Measurements from ENCODE around the gene TIGAR. TPM values are rescaled to one million over a fixed set of nuclear protein-coding genes. Genes with fewer than 3 reads are reported as not detected.

Gene TIGAR
- polyA plus RNA-seq, 1 donor from 2014 or later, result 10.0 TPM

DNA sequence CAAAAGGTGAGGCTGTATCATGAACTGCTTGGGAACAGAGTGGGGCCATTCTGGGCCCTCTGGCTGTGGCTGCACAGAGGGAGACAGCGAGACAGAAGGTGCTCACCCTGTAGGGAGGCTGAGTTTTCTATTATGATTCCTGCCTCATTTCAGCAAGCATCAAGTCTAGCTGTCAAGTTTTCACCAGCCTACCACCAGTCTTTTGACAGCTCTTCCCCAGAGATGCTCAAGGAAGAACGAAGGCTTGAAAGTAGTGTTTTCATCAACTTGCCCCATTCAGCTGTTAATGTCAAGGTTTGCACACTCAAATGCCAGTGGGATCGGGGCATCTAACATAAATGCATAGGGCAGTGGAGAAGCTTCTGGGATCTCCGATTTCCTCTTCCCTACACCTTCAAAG lies 48.5 kb downstream of the TIGAR start:
- TF ChIP-seq SMC3 (conservative IDR thresholded peaks at IDR 0.05; ENCODE audit: poor library complexity) (no peak), POLR2AphosphoS5 (IDR thresholded peaks at IDR 0.05) (peak; percentile 68), EP300 (conservative IDR thresholded peaks at IDR 0.05; ENCODE audit: poor library complexity, severe bottlenecking) (peak; percentile 66)
- Histone ChIP-seq H3K36me3 (ENCODE audit: insufficient read depth, low read length) (no peaks in the 10 kb centered on the region), H3K4me2 (ENCODE audit: low read length) (no peak overlapping the region), H3K27ac (ENCODE audit: low read length) (peak overlapping the region; percentile 40), H2AFZ (ENCODE audit: low read depth, low read length) (no peak overlapping the region), H3K79me2 (replicated peaks; ENCODE audit: insufficient read depth, low read length) (no peaks in the 10 kb centered on the region), H3F3A (ENCODE audit: insufficient read depth, low read length, poor library complexity, severe bottlenecking) (no peaks in the 10 kb centered on the region), H3K9me2 (ENCODE audit: insufficient read depth, low read length) (no peaks in the 10 kb centered on the region), H3K9me3 (ENCODE audit: low read length) (no peaks in the 10 kb centered on the region), H4K20me1 (ENCODE audit: insufficient read depth) (no peaks in the 10 kb centered on the region), H3K4me3 (ENCODE audit: low read length) (peak overlapping the region; percentile 1), H3K9ac (ENCODE audit: low read length) (no peak overlapping the region), H3K27me3 (ENCODE audit: insufficient read depth, low read depth, low read length) (no peaks in the 10 kb centered on the region)

DNA sequence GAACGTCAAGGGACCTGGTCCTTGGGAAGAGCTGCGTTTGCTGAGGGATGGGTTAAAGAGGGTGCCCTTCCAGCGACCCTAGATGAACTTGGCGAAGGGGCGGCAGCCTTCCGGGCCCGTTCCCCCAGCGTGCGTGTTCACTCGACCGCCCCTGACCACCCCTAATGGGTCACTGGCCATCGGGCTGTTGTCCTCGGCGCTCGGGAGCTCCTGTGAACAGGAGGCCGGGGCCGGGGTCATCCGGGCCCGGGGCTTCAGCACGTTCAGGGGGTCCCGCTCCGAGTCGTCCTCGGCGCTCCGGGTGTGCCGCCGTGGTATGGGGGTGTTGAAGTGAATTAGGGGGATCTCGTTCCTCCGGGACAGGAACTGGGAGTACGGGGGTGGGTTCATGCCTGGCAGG lies 49.3 kb downstream of the TIGAR start:
- H3K27ac ChIP-seq (ENCODE audit: low read length), result peak overlapping the region; percentile 40
- H3K36me3 ChIP-seq (ENCODE audit: insufficient read depth, low read length), result no peaks in the 10 kb centered on the region
- TF ChIP-seq, protein P1, sequence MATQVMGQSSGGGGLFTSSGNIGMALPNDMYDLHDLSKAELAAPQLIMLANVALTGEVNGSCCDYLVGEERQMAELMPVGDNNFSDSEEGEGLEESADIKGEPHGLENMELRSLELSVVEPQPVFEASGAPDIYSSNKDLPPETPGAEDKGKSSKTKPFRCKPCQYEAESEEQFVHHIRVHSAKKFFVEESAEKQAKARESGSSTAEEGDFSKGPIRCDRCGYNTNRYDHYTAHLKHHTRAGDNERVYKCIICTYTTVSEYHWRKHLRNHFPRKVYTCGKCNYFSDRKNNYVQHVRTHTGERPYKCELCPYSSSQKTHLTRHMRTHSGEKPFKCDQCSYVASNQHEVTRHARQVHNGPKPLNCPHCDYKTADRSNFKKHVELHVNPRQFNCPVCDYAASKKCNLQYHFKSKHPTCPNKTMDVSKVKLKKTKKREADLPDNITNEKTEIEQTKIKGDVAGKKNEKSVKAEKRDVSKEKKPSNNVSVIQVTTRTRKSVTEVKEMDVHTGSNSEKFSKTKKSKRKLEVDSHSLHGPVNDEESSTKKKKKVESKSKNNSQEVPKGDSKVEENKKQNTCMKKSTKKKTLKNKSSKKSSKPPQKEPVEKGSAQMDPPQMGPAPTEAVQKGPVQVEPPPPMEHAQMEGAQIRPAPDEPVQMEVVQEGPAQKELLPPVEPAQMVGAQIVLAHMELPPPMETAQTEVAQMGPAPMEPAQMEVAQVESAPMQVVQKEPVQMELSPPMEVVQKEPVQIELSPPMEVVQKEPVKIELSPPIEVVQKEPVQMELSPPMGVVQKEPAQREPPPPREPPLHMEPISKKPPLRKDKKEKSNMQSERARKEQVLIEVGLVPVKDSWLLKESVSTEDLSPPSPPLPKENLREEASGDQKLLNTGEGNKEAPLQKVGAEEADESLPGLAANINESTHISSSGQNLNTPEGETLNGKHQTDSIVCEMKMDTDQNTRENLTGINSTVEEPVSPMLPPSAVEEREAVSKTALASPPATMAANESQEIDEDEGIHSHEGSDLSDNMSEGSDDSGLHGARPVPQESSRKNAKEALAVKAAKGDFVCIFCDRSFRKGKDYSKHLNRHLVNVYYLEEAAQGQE (IDR thresholded peaks at IDR 0.05; ENCODE audit: borderline replicate concordance), result no peak
- no peak for TF ChIP-seq EP300 (conservative IDR thresholded peaks at IDR 0.05; ENCODE audit: poor library complexity, severe bottlenecking)
- H3K9ac ChIP-seq (ENCODE audit: low read length), result no peak overlapping the region
- H4K20me1 ChIP-seq (ENCODE audit: insufficient read depth), result no peaks in the 10 kb centered on the region
- H3K27me3 ChIP-seq (ENCODE audit: insufficient read depth, low read depth, low read length), result no peaks in the 10 kb centered on the region
- no peaks in the 10 kb centered on the region for H3K9me2 ChIP-seq (ENCODE audit: insufficient read depth, low read length)
- H3K4me3 ChIP-seq (ENCODE audit: low read length), result peak overlapping the region; percentile 1
- H3K79me2 ChIP-seq (replicated peaks; ENCODE audit: insufficient read depth, low read length), result no peaks in the 10 kb centered on the region
- no peaks in the 10 kb centered on the region for H3K9me3 ChIP-seq (ENCODE audit: low read length)
- no peaks in the 10 kb centered on the region for H3F3A ChIP-seq (ENCODE audit: insufficient read depth, low read length, poor library complexity, severe bottlenecking)
- H3K4me2 ChIP-seq (ENCODE audit: low read length), result no peak overlapping the region
- no peak overlapping the region for H2AFZ ChIP-seq (ENCODE audit: low read depth, low read length)

DNA sequence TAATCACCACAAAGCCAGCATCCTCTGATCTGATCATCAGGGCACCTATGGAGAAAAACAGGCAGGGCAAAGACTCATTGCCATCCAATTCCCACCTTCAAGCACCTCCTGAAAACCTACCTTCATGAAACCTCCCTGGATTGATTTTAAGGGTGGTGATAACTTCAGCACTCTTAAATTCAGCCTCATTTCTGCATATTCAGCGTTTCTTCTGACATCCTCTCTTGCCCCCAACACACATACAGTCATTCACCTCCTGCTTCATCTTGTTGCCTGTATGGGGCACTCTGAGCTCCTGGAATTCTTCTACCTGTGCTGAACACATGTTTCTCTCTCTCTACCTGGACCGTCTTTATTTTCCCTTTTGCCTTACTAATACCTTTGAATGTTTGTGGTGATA lies 51.6 kb downstream of the TIGAR start:
- no peaks in the 10 kb centered on the region for H3K9me2 ChIP-seq (ENCODE audit: insufficient read depth, low read length)
- H3K27ac ChIP-seq (ENCODE audit: low read length), result no peak overlapping the region
- no peak overlapping the region for H2AFZ ChIP-seq (ENCODE audit: low read depth, low read length)
- no peak overlapping the region for H3K4me2 ChIP-seq (ENCODE audit: low read length)
- no peaks in the 10 kb centered on the region for H3K27me3 ChIP-seq (ENCODE audit: insufficient read depth, low read depth, low read length)
- H3K36me3 ChIP-seq (ENCODE audit: insufficient read depth, low read length), result no peaks in the 10 kb centered on the region
- H3K9ac ChIP-seq (ENCODE audit: low read length), result no peak overlapping the region
- H3F3A ChIP-seq (ENCODE audit: insufficient read depth, low read length, poor library complexity, severe bottlenecking), result no peaks in the 10 kb centered on the region
- TF ChIP-seq, protein P1 (IDR thresholded peaks at IDR 0.05; ENCODE audit: borderline replicate concordance), result no peak
- TF ChIP-seq POLR2AphosphoS5 (IDR thresholded peaks at IDR 0.05) (no peak), SMC3 (conservative IDR thresholded peaks at IDR 0.05; ENCODE audit: poor library complexity) (no peak), EP300 (conservative IDR thresholded peaks at IDR 0.05; ENCODE audit: poor library complexity, severe bottlenecking) (no peak), EZH2 (IDR thresholded peaks at IDR 0.05; ENCODE audit: borderline replicate concordance, insufficient read depth, low read length, poor library complexity, severe bottlenecking) (no peak), MXI1 (conservative IDR thresholded peaks at IDR 0.05; ENCODE audit: poor library complexity, severe bottlenecking) (no peak), TAF1 (IDR thresholded peaks at IDR 0.05; ENCODE audit: low read depth) (no peak), RAD21 (conservative IDR thresholded peaks at IDR 0.05) (no peak)
- TF ChIP-seq, protein P2, sequence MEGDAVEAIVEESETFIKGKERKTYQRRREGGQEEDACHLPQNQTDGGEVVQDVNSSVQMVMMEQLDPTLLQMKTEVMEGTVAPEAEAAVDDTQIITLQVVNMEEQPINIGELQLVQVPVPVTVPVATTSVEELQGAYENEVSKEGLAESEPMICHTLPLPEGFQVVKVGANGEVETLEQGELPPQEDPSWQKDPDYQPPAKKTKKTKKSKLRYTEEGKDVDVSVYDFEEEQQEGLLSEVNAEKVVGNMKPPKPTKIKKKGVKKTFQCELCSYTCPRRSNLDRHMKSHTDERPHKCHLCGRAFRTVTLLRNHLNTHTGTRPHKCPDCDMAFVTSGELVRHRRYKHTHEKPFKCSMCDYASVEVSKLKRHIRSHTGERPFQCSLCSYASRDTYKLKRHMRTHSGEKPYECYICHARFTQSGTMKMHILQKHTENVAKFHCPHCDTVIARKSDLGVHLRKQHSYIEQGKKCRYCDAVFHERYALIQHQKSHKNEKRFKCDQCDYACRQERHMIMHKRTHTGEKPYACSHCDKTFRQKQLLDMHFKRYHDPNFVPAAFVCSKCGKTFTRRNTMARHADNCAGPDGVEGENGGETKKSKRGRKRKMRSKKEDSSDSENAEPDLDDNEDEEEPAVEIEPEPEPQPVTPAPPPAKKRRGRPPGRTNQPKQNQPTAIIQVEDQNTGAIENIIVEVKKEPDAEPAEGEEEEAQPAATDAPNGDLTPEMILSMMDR (IDR thresholded peaks at IDR 0.05; ENCODE audit: poor library complexity, severe bottlenecking), result no peak
- no peaks in the 10 kb centered on the region for H3K9me3 ChIP-seq (ENCODE audit: low read length)
- no peaks in the 10 kb centered on the region for H3K79me2 ChIP-seq (replicated peaks; ENCODE audit: insufficient read depth, low read length)
- no peaks in the 10 kb centered on the region for H4K20me1 ChIP-seq (ENCODE audit: insufficient read depth)
- H3K4me3 ChIP-seq (ENCODE audit: low read length), result no peak overlapping the region
